Measurements from ENCODE around the gene SUPT5H. TPM values are rescaled to one million over a fixed set of nuclear protein-coding genes. Genes with fewer than 3 reads are reported as not detected.
A peak's percentile ranks its signal among the peaks of the same experiment; 100 is the strongest.

SUPT5H gene
- total and polyA plus RNA-seq, 2 of the 4 experiments (the other 2 are of a cell fraction): 75.3 to 116 TPM

DNA sequence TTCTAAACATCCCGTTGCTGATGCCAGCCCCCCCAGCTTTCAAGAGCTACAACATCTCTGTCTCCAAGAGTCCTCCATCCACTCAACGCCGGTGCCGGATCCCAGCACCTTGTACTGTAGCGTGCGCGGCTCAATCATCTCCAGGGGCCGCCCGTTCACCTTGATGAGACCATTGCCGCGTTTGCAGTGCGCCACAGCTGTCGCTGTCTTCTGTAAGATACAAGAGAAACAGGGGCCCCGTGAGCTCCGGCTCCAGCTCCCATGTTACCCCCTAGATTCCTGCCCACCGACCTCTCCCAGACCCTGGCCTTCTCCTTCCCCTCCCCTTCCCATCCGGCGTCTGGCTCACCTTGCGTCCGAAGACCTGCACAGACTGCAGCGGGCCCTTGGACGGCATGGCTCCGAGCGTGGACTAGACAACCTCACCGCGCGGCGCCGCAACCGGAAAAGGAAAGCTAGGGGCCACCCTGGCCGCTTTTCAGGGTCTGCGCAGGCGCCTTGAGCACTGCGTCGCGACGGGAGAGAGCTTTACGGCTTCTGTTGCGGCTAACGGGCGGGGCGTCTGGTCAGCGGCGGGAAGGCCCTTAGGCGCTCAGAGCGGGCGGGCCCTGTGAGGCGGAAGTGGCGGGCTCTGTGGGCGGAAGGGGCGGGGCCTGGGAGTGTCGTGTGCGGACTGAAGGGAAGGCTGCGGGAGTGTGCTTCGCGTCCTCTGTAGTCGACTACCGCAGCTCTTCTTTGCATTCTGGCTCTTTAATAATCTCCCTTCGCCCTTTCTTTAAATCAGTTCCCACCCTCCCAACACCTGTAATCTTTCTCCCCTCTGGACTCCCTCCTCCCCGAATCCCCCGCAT lies 9.7 kb upstream of the SUPT5H start, which contains the start of gene RPS16:
TSS of gene RPS16 (minus strand) at position 451 of the 851 bp plus-strand sequence. CDS start at position 397, 54 bp downstream.
- 4% methylated on average over 14 of the region's 61 CpGs; no CpG with 5 or more reads in 1 of the 2 experiments for WGBS, 2 experiments (ENCODE audit: extremely low coverage in 2 of 2, insufficient read length in 1 of 2)
- H3K9ac ChIP-seq (ENCODE audit: low read depth, low read length): peak within 1 kb of the TSS; percentile 94
- peaks cover 37% of the 10 kb centered on the region for H4K20me1 ChIP-seq (ENCODE audit: insufficient read depth, low read length)
- H3K9me1 ChIP-seq (ENCODE audit: insufficient read depth, low read length): peaks cover 5% of the 10 kb centered on the region
- dilution Hi-C loops (cut with HindIII; ENCODE audit: low sequenced_read_pairs, unreplicated experiment): no loop called here
- peak within 1 kb of the TSS; percentile 71 for H2BK5ac ChIP-seq (ENCODE audit: low read depth, low read length, poor library complexity, severe bottlenecking)
- H4K8ac ChIP-seq (ENCODE audit: low read depth in 2 of 2, low read length in 2 of 2): peak within 1 kb of the TSS; percentile 94 to 98
- ChIA-PET POLR2A (ENCODE audit: unreplicated experiment) (interaction anchor here (0.5 to 0.9 kb wide), 12 partner anchors 9 to 961 kb away, joined by 3 to 22 read pairs (median 4); partner anchors contain the start of genes EID2B, MED29, PAF1 and SAMD4B), CTCF (interaction anchor here (1.0 kb wide), 1 partner anchor 24 kb away, joined by 3 read pairs; no protein-coding TSS in a partner anchor)
- peaks cover 23% of the 10 kb centered on the region for H3K36me3 ChIP-seq (ENCODE audit: control insufficient read depth, insufficient read depth, low read length)
- H3K4me1 ChIP-seq (ENCODE audit: control insufficient read depth, insufficient read depth, low read length): peaks cover 8% of the 10 kb centered on the region
- peak within 1 kb of the TSS; percentile 33 for H3K18ac ChIP-seq (ENCODE audit: low read depth, low read length)
- ATAC-seq (ENCODE audit: low read depth): peak; percentile 93
- peak within 1 kb of the TSS; percentile 97 for H2AK9ac ChIP-seq (replicated peaks; ENCODE audit: low read depth, low read length, poor library complexity)
- peak within 1 kb of the TSS; percentile 87 for H3K23ac ChIP-seq (ENCODE audit: low read depth, low read length)
- H3K27me3 ChIP-seq (ENCODE audit: control insufficient read depth, insufficient read depth, low read length): no peaks in the 10 kb centered on the region
- peak within 1 kb of the TSS; percentile 95 for H3K4ac ChIP-seq (ENCODE audit: low read depth, low read length)
- H2BK120ac ChIP-seq (ENCODE audit: low read depth, low read length): 0 out of 2 replicates have a peak within 1 kb of the TSS, but pooled peaks have one; percentile 14
- H3K4me2 ChIP-seq (ENCODE audit: low read depth, low read length): peak within 1 kb of the TSS; percentile 80
- peaks cover 22 to 43% of the 10 kb centered on the region in 2 experiments for H3K79me1 ChIP-seq (ENCODE audit: low read depth in 1 of 2, low read length in 2 of 2)
- in situ Hi-C loops (cut with MboI; ENCODE audit: low sequenced_read_pairs): loop anchor here (25.0 kb wide), 1 partner anchor 402 kb away; the partner anchor contains the start of genes DYRK1B and FBL
- peak within 1 kb of the TSS; percentile 96 for H3K14ac ChIP-seq (replicated peaks; ENCODE audit: low read depth, low read length)
- H3K56ac ChIP-seq (ENCODE audit: extremely low read depth, insufficient read depth, low read length): peak within 1 kb of the TSS; percentile 88
- H2AFZ ChIP-seq (replicated peaks; ENCODE audit: low read length, poor library complexity): peak within 1 kb of the TSS; percentile 84
- BruUV-seq (replicated peaks): no TSS peak
- H4K91ac ChIP-seq (ENCODE audit: insufficient read depth, low read depth, low read length): peak within 1 kb of the TSS; percentile 91
- intact Hi-C loops (cut with micrococcal nuclease): no loop called here
- peak within 1 kb of the TSS; percentile 53 for H4K5ac ChIP-seq (ENCODE audit: low read depth, low read length)
- DNase-seq: peak; percentile 96
- H3K4me3 ChIP-seq (ENCODE audit: insufficient read depth, low read depth, low read length): peak within 1 kb of the TSS; percentile 77
- H2BK15ac ChIP-seq (ENCODE audit: low read depth, low read length): no peak within 1 kb of the TSS
- no peaks in the 10 kb centered on the region for H3K9me3 ChIP-seq (ENCODE audit: control insufficient read depth, insufficient read depth, low read length)
- H2BK20ac ChIP-seq (ENCODE audit: low read depth, low read length): no peak within 1 kb of the TSS
- H2AK5ac ChIP-seq (ENCODE audit: low read depth, low read length): peak within 1 kb of the TSS; percentile 99
- peak within 1 kb of the TSS; percentile 87 for H3K27ac ChIP-seq (ENCODE audit: insufficient read depth, low read length)
- TF ChIP-seq BHLHE40 (IDR thresholded peaks at IDR 0.05; ENCODE audit: low read depth, low read length) (peak; percentile 26; the same call in 1 of the 2 replicates), FOS (IDR thresholded peaks at IDR 0.05; ENCODE audit: low read depth, low read length) (no peak), POLR2A (IDR thresholded peaks at IDR 0.05; ENCODE audit: low read depth, low read length) (peak; percentile 99), SMC3 (IDR thresholded peaks at IDR 0.05; ENCODE audit: low read depth, low read length) (no peak), MXI1 (IDR thresholded peaks at IDR 0.05; ENCODE audit: borderline replicate concordance, low read depth, low read length) (peak; percentile 92; the same call in 1 of the 2 replicates), MAZ (IDR thresholded peaks at IDR 0.05; ENCODE audit: borderline replicate concordance, low read depth, low read length) (peak; percentile 78; the same call in 1 of the 2 replicates), RFX5 (IDR thresholded peaks at IDR 0.05; ENCODE audit: low read depth, low read length) (no peak), CHD1 (IDR thresholded peaks at IDR 0.05; ENCODE audit: low read depth, low read length) (peak; percentile 93), RCOR1 (IDR thresholded peaks at IDR 0.05; ENCODE audit: insufficient replicate concordance, low read length) (no peak)
- TF ChIP-seq, protein P1, sequence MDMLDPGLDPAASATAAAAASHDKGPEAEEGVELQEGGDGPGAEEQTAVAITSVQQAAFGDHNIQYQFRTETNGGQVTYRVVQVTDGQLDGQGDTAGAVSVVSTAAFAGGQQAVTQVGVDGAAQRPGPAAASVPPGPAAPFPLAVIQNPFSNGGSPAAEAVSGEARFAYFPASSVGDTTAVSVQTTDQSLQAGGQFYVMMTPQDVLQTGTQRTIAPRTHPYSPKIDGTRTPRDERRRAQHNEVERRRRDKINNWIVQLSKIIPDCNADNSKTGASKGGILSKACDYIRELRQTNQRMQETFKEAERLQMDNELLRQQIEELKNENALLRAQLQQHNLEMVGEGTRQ (IDR thresholded peaks at IDR 0.05; ENCODE audit: low read depth, low read length): no peak; the same call in 1 of the 2 replicates
- TF ChIP-seq, protein P2, sequence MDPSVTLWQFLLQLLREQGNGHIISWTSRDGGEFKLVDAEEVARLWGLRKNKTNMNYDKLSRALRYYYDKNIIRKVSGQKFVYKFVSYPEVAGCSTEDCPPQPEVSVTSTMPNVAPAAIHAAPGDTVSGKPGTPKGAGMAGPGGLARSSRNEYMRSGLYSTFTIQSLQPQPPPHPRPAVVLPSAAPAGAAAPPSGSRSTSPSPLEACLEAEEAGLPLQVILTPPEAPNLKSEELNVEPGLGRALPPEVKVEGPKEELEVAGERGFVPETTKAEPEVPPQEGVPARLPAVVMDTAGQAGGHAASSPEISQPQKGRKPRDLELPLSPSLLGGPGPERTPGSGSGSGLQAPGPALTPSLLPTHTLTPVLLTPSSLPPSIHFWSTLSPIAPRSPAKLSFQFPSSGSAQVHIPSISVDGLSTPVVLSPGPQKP (IDR thresholded peaks at IDR 0.05; ENCODE audit: borderline replicate concordance, low read depth, low read length): no peak
- TF ChIP-seq, protein P3, sequence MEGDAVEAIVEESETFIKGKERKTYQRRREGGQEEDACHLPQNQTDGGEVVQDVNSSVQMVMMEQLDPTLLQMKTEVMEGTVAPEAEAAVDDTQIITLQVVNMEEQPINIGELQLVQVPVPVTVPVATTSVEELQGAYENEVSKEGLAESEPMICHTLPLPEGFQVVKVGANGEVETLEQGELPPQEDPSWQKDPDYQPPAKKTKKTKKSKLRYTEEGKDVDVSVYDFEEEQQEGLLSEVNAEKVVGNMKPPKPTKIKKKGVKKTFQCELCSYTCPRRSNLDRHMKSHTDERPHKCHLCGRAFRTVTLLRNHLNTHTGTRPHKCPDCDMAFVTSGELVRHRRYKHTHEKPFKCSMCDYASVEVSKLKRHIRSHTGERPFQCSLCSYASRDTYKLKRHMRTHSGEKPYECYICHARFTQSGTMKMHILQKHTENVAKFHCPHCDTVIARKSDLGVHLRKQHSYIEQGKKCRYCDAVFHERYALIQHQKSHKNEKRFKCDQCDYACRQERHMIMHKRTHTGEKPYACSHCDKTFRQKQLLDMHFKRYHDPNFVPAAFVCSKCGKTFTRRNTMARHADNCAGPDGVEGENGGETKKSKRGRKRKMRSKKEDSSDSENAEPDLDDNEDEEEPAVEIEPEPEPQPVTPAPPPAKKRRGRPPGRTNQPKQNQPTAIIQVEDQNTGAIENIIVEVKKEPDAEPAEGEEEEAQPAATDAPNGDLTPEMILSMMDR (conservative IDR thresholded peaks at IDR 0.05; ENCODE audit: low read depth, low read length): peak; percentile 9; the same call in 1 of the 2 replicates
